Smooth muscle cell (in vitro differentiated cells): ENCODE results near the gene N4BP2L1. TPM values are rescaled to one million over a fixed set of nuclear protein-coding genes. Genes with fewer than 3 reads are reported as not detected.

Experiments
- DNase-seq: peaks from one replicate; lab custom pipeline; 2025; ENCODE audit not compliant: unreplicated experiment; lab: John Stamatoyannopoulos, UW
- H2AFZ ChIP-seq: fragments of 200-600 bp; sonication (generic); 2 replicates; pipeline ENCODE4 v1.6.0; 2016; ENCODE audit warnings: antibody characterized with exemption, low read depth, mild to moderate bottlenecking
- H3F3A ChIP-seq: fragments of 200-600 bp; sonication (generic); 2 replicates; pipeline ENCODE4 v1.6.0; 2017; ENCODE audit warnings: antibody characterized with exemption, low read depth
- H3K27ac ChIP-seq: fragments of 200-600 bp; sonication (generic); 2 replicates; pipeline ENCODE4 v1.5.1; 2016; ENCODE audit warnings: low read depth, mild to moderate bottlenecking
- H3K27me3 ChIP-seq: fragments of 200-600 bp; sonication (generic); 2 replicates; pipeline ENCODE4 v1.6.1; 2016; ENCODE audit warnings: low read depth, mild to moderate bottlenecking
- H3K36me3 ChIP-seq: fragments of 200-600 bp; sonication (generic); 2 replicates; pipeline ENCODE4 v1.5.1; 2016; ENCODE audit warnings: low read depth
- H3K4me1 ChIP-seq: fragments of 200-600 bp; sonication (generic); 2 replicates; pipeline ENCODE4 v1.5.1; 2016; ENCODE audit warnings: low read depth
- H3K4me2 ChIP-seq: fragments of 200-600 bp; sonication (generic); 2 replicates; pipeline ENCODE4 v1.6.0; 2016; ENCODE audit warnings: mild to moderate bottlenecking
- H3K4me3 ChIP-seq: fragments of 200-600 bp; sonication (generic); 2 replicates; pipeline ENCODE4 v1.5.1; 2016; ENCODE audit warnings: mild to moderate bottlenecking
- H3K79me2 ChIP-seq: fragments of 200-600 bp; sonication (generic); 2 replicates; pipeline ENCODE4 v1.6.0; 2016; ENCODE audit warnings: low read depth, mild to moderate bottlenecking
- H3K9ac ChIP-seq: fragments of 200-600 bp; sonication (generic); 2 replicates; pipeline ENCODE4 v1.6.0; 2016; ENCODE audit warnings: low read depth
- H3K9me3 ChIP-seq: fragments of 200-600 bp; sonication (generic); replicated peaks from 2 replicates; pipeline ENCODE4 v1.5.1; 2016; ENCODE audit warnings: low read depth
- H4K20me1 ChIP-seq: fragments of 200-600 bp; sonication (generic); 2 replicates; pipeline ENCODE4 v1.6.0; 2016; ENCODE audit warnings: low read depth
- WGBS: methylation state at CpG from one replicate; pipeline ENCODE4 v1.1.7; 2016; ENCODE audit warnings: low lambda C conversion rate; 5-methylcytosine and 5-hydroxymethylcytosine counted together
- polyA plus RNA-seq: library from polyadenylated mRNA; unstranded; fragments of >200 nt; fragmentation: Nextera tagmentation; extraction: Ambion mirVana; gene quantifications from 2 replicates; pipeline ENCODE4 v1.2.1, GENCODE V29; 2016
- total RNA-seq: library from RNA; depleted of rRNA; stranded (reverse); fragments of >200 nt; gene quantifications from 2 replicates; pipeline ENCODE4 v1.2.3, GENCODE V29; 2014
- TF ChIP-seq, protein P1 (sequence below): fragments of 200-600 bp; sonication (generic); IDR thresholded peaks from 2 replicates; pipeline ENCODE4 v1.5.1; 2017; ENCODE audit warnings: borderline replicate concordance, mild to moderate bottlenecking, antibody characterized with exemption; ENCODE audit not compliant: insufficient read depth, poor library complexity, severe bottlenecking

N4BP2L1 gene
- total and polyA plus RNA-seq, 2 experiments from 2014 or later, result 0.64 to 0.99 TPM

DNA sequence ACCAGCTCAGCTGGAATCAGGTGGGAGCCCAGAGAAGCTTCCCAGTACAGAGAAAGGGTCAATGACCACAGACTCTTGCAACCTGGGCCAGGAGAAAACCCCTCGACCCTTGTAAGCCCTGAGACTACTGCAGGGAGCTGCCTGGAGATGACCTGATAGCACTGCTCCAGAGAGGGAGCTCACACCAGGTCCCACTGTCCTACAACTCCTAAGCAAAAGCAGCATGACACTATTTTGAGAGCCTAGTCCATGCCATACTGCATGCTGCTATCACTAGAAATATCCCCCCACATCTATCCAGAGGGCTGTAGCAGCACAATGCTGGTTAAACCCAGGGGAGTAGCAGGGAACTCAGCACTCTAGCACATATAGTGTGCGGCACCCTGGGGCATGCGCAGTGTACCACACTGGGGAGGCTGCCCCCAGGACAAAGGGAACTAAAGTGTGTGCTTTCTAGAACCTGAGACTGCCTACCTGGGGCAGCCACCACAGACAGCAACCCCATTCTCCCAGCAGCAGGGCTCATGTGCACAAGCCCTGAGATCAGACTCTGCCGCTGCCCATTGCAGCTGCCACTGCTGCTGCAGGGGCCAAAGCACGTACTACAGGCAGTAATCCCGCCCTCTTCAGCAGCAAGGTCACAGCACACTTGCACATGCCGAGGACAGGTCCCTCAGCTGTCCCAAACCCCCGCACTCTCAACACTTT, 27.1 kb upstream of the N4BP2L1 start:
- Histone ChIP-seq H3K4me1 (no peaks in the 10 kb centered on the region), H3K79me2 (no peaks in the 10 kb centered on the region), H3K9me3 (peaks cover 12% of the 10 kb centered on the region), H2AFZ (no peak overlapping the region), H3K27me3 (no peaks in the 10 kb centered on the region), H4K20me1 (no peaks in the 10 kb centered on the region), H3K4me3 (no peak overlapping the region), H3K36me3 (peaks cover 6% of the 10 kb centered on the region), H3K9ac (no peak overlapping the region), H3K4me2 (no peak overlapping the region), H3K27ac (no peak overlapping the region), H3F3A (no peaks in the 10 kb centered on the region)
- TF ChIP-seq, protein P1, sequence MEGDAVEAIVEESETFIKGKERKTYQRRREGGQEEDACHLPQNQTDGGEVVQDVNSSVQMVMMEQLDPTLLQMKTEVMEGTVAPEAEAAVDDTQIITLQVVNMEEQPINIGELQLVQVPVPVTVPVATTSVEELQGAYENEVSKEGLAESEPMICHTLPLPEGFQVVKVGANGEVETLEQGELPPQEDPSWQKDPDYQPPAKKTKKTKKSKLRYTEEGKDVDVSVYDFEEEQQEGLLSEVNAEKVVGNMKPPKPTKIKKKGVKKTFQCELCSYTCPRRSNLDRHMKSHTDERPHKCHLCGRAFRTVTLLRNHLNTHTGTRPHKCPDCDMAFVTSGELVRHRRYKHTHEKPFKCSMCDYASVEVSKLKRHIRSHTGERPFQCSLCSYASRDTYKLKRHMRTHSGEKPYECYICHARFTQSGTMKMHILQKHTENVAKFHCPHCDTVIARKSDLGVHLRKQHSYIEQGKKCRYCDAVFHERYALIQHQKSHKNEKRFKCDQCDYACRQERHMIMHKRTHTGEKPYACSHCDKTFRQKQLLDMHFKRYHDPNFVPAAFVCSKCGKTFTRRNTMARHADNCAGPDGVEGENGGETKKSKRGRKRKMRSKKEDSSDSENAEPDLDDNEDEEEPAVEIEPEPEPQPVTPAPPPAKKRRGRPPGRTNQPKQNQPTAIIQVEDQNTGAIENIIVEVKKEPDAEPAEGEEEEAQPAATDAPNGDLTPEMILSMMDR, result no peak
- 89% methylated on average over 8 of the region's 8 CpGs for WGBS
- no peak for DNase-seq

DNA sequence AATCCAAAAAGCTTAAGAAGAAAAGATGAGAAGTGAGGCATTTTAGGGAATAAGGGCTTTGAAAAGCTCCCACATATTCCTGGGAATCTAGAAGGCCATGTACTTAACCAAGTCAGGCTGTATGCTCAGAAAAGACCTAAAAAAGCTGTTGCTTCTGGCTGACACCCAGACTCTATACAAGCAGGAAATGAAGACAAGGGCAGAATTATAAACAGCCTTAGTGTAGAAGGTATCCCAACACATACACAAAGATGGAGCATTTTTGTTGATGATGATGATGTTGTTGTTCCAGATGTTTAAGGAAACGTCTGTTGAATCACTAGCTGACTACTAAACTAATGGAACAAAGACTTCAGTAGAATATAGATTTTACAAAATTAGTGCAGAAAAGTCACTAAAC, 26.1 kb upstream of the N4BP2L1 start:
- Histone ChIP-seq H3K4me3 (no peak overlapping the region), H3K4me2 (no peak overlapping the region), H2AFZ (no peak overlapping the region), H3K79me2 (no peaks in the 10 kb centered on the region), H3K36me3 (peaks cover 6% of the 10 kb centered on the region), H3K27me3 (no peaks in the 10 kb centered on the region), H3K27ac (no peak overlapping the region), H3K4me1 (no peaks in the 10 kb centered on the region), H3K9ac (no peak overlapping the region), H3F3A (no peaks in the 10 kb centered on the region), H3K9me3 (peaks cover 12% of the 10 kb centered on the region), H4K20me1 (no peaks in the 10 kb centered on the region)
- TF ChIP-seq, protein P1, result no peak
- no peak for DNase-seq
- WGBS, result 91% methylated on average over 1 of the region's 1 CpG

DNA sequence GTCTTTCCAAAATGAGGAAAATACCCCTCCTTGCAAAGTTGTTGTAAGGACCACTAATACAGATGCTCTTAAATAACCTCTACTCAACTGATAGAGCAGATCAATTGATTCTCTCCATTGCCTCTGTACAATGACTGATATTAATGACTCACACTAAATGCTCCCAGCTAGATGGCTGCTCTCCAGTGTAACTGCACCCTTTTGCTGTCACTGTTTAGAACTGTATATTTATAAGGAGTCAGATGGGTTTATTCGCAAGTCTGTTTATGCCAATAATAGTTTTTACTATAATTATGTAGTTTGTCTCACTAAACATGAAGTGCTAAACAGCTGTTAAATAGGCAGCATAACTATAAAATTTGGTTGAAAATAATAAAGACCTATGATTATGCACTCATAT, 21.0 kb upstream of the N4BP2L1 start:
- Histone ChIP-seq H3K9me3 (no peaks in the 10 kb centered on the region), H3K27me3 (no peaks in the 10 kb centered on the region), H3K4me1 (peaks cover 14% of the 10 kb centered on the region), H3F3A (no peaks in the 10 kb centered on the region), H3K9ac (no peak overlapping the region), H2AFZ (no peak overlapping the region), H3K27ac (no peak overlapping the region), H3K4me3 (no peak overlapping the region), H3K4me2 (no peak overlapping the region), H3K36me3 (no peaks in the 10 kb centered on the region), H4K20me1 (no peaks in the 10 kb centered on the region), H3K79me2 (no peaks in the 10 kb centered on the region)
- WGBS, result 97% methylated on average over 1 of the region's 1 CpG
- TF ChIP-seq, protein P1, result no peak
- DNase-seq, result no peak
